OCI-LY7 (cell line): ENCODE data around the gene CNGA4. TPM values are rescaled to one million over a fixed set of nuclear protein-coding genes. Genes with fewer than 3 reads are reported as not detected.

Experiments used
- BruUV-seq: library from RNA; stranded (reverse); fragments of 400-500 nt; replicated peaks from 2 replicates; lab custom pipeline; 2021; lab: Mats Ljungman, UMichigan
- CTCF ChIA-PET: fragments of 300-600 bp; sonication (Branson Sonifier 250); formaldehyde crosslinking; loops from one replicate; lab custom pipeline; 2022; ENCODE audit warnings: antibody characterized with exemption; ENCODE audit not compliant: unreplicated experiment; lab: Charles Lee
- POLR2A ChIA-PET: fragments of 300-600 bp; sonication (Branson Sonifier 250); formaldehyde crosslinking; loops from one replicate; lab custom pipeline; 2022; ENCODE audit warnings: antibody characterized with exemption; lab: Charles Lee
- DNase-seq: peaks from one replicate; pipeline ENCODE4 v3.0.0-alpha.2; 2015; ENCODE audit warnings: low spot score
- H2AFZ ChIP-seq: fragments of 200-600 bp; sonication (generic), shearing (Covaris generic); 2 replicates; pipeline ENCODE4 v1.6.1; 2014; ENCODE audit warnings: mild to moderate bottlenecking, antibody characterized with exemption, low read length, moderate library complexity
- H3K27ac ChIP-seq: fragments of 200-600 bp; sonication (generic); 2 replicates; pipeline ENCODE4 v1.5.1; 2014; ENCODE audit warnings: mixed run types, low read depth, mild to moderate bottlenecking, moderate library complexity, low read length, inconsistent platforms; ENCODE audit not compliant: poor library complexity, severe bottlenecking
- H3K36me3 ChIP-seq: fragments of 200-600 bp; sonication (generic); 2 replicates; pipeline ENCODE4 v1.6.1; 2014; ENCODE audit warnings: mild to moderate bottlenecking, antibody characterized with exemption, low read length, moderate library complexity, mixed read lengths; ENCODE audit not compliant: insufficient read depth
- H3K4me1 ChIP-seq: fragments of 200-600 bp; sonication (generic); 2 replicates; pipeline ENCODE4 v1.5.1; 2014; ENCODE audit warnings: mild to moderate bottlenecking, low read length; ENCODE audit not compliant: insufficient read depth, poor library complexity, severe bottlenecking
- H3K4me2 ChIP-seq: fragments of 200-600 bp; sonication (generic); 2 replicates; pipeline ENCODE4 v1.6.1; 2014; ENCODE audit warnings: mild to moderate bottlenecking, low read length
- H3K4me3 ChIP-seq: fragments of 200-600 bp; sonication (generic); 2 replicates; pipeline ENCODE4 v1.5.1; 2014; ENCODE audit warnings: mild to moderate bottlenecking, low read depth, low read length; ENCODE audit not compliant: poor library complexity, severe bottlenecking
- H3K79me2 ChIP-seq: fragments of 200-600 bp; sonication (generic); 2 replicates; pipeline ENCODE4 v1.6.1; 2016; ENCODE audit warnings: low read depth, mild to moderate bottlenecking, low read length, moderate library complexity, mixed read lengths; ENCODE audit not compliant: insufficient read depth
- H3K9me2 ChIP-seq: fragments of 200-600 bp; sonication (generic); 2 replicates; pipeline ENCODE4 v1.6.1; 2016; ENCODE audit warnings: mild to moderate bottlenecking, low read length, mixed read lengths; ENCODE audit not compliant: insufficient read depth
- H3K9me3 ChIP-seq: fragments of 200-600 bp; sonication (generic); 2 replicates; pipeline ENCODE4 v1.6.1; 2014; ENCODE audit warnings: mild to moderate bottlenecking, mixed run types, low read length, mixed read lengths
- H4K20me1 ChIP-seq: fragments of 200-600 bp; sonication (generic); 2 replicates; pipeline ENCODE4 v1.6.1; 2014; ENCODE audit warnings: mild to moderate bottlenecking, antibody characterized with exemption, low read length, moderate library complexity, mixed read lengths; ENCODE audit not compliant: insufficient read depth
- EZH2phosphoT487 ChIP-seq: fragments of 200-600 bp; sonication (generic); IDR thresholded peaks from 2 replicates; pipeline ENCODE4 v1.6.1; 2018; ENCODE audit warnings: low read depth, borderline replicate concordance, mild to moderate bottlenecking, mixed run types, antibody characterized with exemption, low read length, moderate library complexity, mixed read lengths
- intact Hi-C: fragments of 100-400 bp; cut with micrococcal nuclease; formaldehyde crosslinking; loops from one replicate; pipeline ENCODE4 v1.10.0; 2022; ENCODE audit not compliant: unreplicated experiment
- total RNA-seq, 2 experiments: library from RNA; depleted of rRNA in 1 of 2; stranded (reverse); fragments of >200 nt in 1 of 2; shearing (Covaris generic) in 1 of 2; gene quantifications; 2 replicates each; pipeline ENCODE4 v1.2.3, GENCODE V29; 2014 to 2022
- TF ChIP-seq, protein P1 (sequence below): fragments of 200-600 bp; sonication (generic); conservative IDR thresholded peaks from 2 replicates; pipeline ENCODE4 v1.5.1; 2014; ENCODE audit warnings: mild to moderate bottlenecking, antibody characterized with exemption, low read length, moderate library complexity, mixed read lengths

The CNGA4 gene
- total RNA-seq, 2 experiments from 2014 or later = 0.28 to 0.97 TPM

DNA sequence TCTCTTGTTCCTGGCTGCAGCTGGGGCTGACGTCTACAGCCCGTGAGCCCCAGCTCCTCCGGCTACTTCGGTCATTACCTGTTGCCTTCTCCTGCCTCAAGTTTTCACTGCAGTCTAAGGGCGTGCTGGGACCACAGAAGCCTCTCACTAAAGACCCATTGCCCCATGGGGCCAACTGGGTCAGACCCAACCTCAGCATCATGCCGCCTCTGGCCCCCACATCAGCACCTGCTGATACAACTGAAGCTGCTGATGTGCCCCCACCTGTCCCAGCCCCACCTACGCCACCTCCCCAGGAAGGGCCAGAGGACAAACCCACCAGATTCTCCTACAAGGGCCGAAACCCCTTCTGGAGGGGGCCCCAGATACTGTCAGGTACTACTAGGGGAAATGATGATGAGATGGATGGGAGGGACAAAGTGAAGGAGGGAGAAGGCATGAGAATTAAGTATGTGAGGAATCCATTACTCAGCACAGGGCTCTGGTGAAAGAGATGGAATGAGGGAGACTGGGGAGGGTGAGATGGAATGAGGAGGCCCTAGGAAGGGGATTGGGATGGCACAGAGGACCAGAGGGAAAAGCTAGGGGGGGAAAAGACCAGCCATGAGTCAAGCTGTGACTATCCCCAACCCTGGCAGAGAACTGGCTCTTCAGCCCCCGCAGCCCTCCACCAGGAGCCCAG, 28.5 kb upstream of the CNGA4 start:
- Histone ChIP-seq H3K9me2 (no peaks in the 10 kb centered on the region), H3K4me3 (no peak overlapping the region), H3K4me1 (no peaks in the 10 kb centered on the region), H3K27ac (no peak overlapping the region), H3K79me2 (no peaks in the 10 kb centered on the region), H3K9me3 (no peaks in the 10 kb centered on the region), H3K4me2 (no peak overlapping the region), H2AFZ (no peak overlapping the region), H4K20me1 (no peaks in the 10 kb centered on the region), H3K36me3 (peaks cover 23% of the 10 kb centered on the region)
- ChIA-PET POLR2A (no interaction called here), CTCF (no interaction called here)
- no peak for DNase-seq
- TF ChIP-seq EZH2phosphoT487 = no peak
- TF ChIP-seq, protein P1, sequence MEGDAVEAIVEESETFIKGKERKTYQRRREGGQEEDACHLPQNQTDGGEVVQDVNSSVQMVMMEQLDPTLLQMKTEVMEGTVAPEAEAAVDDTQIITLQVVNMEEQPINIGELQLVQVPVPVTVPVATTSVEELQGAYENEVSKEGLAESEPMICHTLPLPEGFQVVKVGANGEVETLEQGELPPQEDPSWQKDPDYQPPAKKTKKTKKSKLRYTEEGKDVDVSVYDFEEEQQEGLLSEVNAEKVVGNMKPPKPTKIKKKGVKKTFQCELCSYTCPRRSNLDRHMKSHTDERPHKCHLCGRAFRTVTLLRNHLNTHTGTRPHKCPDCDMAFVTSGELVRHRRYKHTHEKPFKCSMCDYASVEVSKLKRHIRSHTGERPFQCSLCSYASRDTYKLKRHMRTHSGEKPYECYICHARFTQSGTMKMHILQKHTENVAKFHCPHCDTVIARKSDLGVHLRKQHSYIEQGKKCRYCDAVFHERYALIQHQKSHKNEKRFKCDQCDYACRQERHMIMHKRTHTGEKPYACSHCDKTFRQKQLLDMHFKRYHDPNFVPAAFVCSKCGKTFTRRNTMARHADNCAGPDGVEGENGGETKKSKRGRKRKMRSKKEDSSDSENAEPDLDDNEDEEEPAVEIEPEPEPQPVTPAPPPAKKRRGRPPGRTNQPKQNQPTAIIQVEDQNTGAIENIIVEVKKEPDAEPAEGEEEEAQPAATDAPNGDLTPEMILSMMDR = no peak
- intact Hi-C loops = no loop called here
- BruUV-seq = no TSS peak

GRCh38 chr11:6214530-6214929, 24.4 kb upstream of the CNGA4 start:
- Histone ChIP-seq H3K79me2 (no peaks in the 10 kb centered on the region), H3K9me3 (no peaks in the 10 kb centered on the region), H3K27ac (no peak overlapping the region), H3K4me1 (no peaks in the 10 kb centered on the region), H3K36me3 (peaks cover 56% of the 10 kb centered on the region), H3K4me2 (no peak overlapping the region), H4K20me1 (no peaks in the 10 kb centered on the region), H2AFZ (no peak overlapping the region), H3K4me3 (no peak overlapping the region), H3K9me2 (no peaks in the 10 kb centered on the region)
- intact Hi-C loops = no loop called here
- no TSS peak for BruUV-seq
- TF ChIP-seq, protein P1 = no peak
- TF ChIP-seq EZH2phosphoT487 = no peak
- ChIA-PET CTCF (interaction anchor here (0.6 kb wide), 1 partner anchor 9 kb away, joined by 3 read pairs; no protein-coding TSS in a partner anchor), POLR2A (interaction anchor here (1.7 kb wide), 1 partner anchor 16 kb away, joined by 5 read pairs; no protein-coding TSS in a partner anchor)
- no peak for DNase-seq

- ChIA-PET POLR2A (interaction anchor here (0.5 to 2.2 kb wide), 6 partner anchors 9 to 429 kb away, joined by 3 to 9 read pairs (median 6); no protein-coding TSS in a partner anchor), CTCF (interaction anchor here (1.1 kb wide), 1 partner anchor 9 kb away, joined by 3 read pairs; no protein-coding TSS in a partner anchor)
- TF ChIP-seq, protein P1 = no peak
- TF ChIP-seq EZH2phosphoT487 = no peak
- Histone ChIP-seq H3K4me1 (no peaks in the 10 kb centered on the region), H3K4me3 (no peak overlapping the region), H3K9me3 (no peaks in the 10 kb centered on the region), H3K4me2 (no peak overlapping the region), H3K27ac (no peak overlapping the region), H3K36me3 (peaks cover 69% of the 10 kb centered on the region), H2AFZ (no peak overlapping the region), H3K79me2 (no peaks in the 10 kb centered on the region), H4K20me1 (no peaks in the 10 kb centered on the region), H3K9me2 (no peaks in the 10 kb centered on the region)
- no TSS peak for BruUV-seq
- DNase-seq = no peak
- intact Hi-C loops = no loop called here
Observed at GRCh38 chr11:6216501-6216900, 22.4 kb upstream of the CNGA4 start.
